GM21367 (cell line): Measurements from ENCODE around the gene SYNGAP1.

Experiments used
- ATAC-seq: cut with Tn5 transposase; IDR thresholded peaks from one replicate; pipeline ENCODE4 v1.9.1; 2021; ENCODE audit not compliant: unreplicated experiment

The SYNGAP1 gene

GRCh38 chr6:33420491-33421343 lies 852 bp downstream of the SYNGAP1 start:
- ATAC-seq = no peak

GRCh38 chr6:33421344-33421643 lies 1.4 kb downstream of the SYNGAP1 start:
- no peak for ATAC-seq

GRCh38 chr6:33423777-33424176 lies 3.9 kb downstream of the SYNGAP1 start:
- ATAC-seq = no peak

GRCh38 chr6:33424855-33425667 lies 5.2 kb downstream of the SYNGAP1 start:
- ATAC-seq = no peak

- no peak for ATAC-seq
Observed at GRCh38 chr6:33425668-33426577, 6.1 kb downstream of the SYNGAP1 start.

GRCh38 chr6:33426590-33427511 lies 7.0 kb downstream of the SYNGAP1 start:
- no peak for ATAC-seq

- ATAC-seq = no peak
Observed at GRCh38 chr6:33427585-33428223, 7.8 kb downstream of the SYNGAP1 start.

GRCh38 chr6:33428224-33428965 lies 8.5 kb downstream of the SYNGAP1 start:
- ATAC-seq = no peak

GRCh38 chr6:33428966-33429749 lies 9.3 kb downstream of the SYNGAP1 start:
- ATAC-seq = no peak

- ATAC-seq = no peak
Observed at GRCh38 chr6:33429750-33430052, 9.8 kb downstream of the SYNGAP1 start.

- ATAC-seq = no peak
Observed at GRCh38 chr6:33430334-33430733, 10.5 kb downstream of the SYNGAP1 start.

GRCh38 chr6:33430991-33431879 lies 11.4 kb downstream of the SYNGAP1 start:
- no peak for ATAC-seq

- ATAC-seq = no peak
Observed at GRCh38 chr6:33431880-33432541, 12.1 kb downstream of the SYNGAP1 start.

- no peak for ATAC-seq
Observed at GRCh38 chr6:33432546-33432945, 12.7 kb downstream of the SYNGAP1 start.

GRCh38 chr6:33433001-33433543 lies 13.2 kb downstream of the SYNGAP1 start:
- no peak for ATAC-seq

GRCh38 chr6:33433544-33434191 lies 13.8 kb downstream of the SYNGAP1 start:
- ATAC-seq = no peak
